Vagina (tissue), 2 donors: ENCODE measurements around the gene CXCR3. TPM values are rescaled to one million over a fixed set of nuclear protein-coding genes. Genes with fewer than 3 reads are reported as not detected.
"Not testable (repeated sequence)": the region's sequence is repeated elsewhere in the genome, so short reads cannot be mapped to it uniquely, and the experiment has no call there.

Experiments used
- DNase-seq, 2 donors: peaks; one replicate each; pipeline ENCODE4 v3.0.0-alpha.2; 2017; ENCODE audit errors: extremely low spot score in 2 of 2
- H3K27ac ChIP-seq: fragments of 200-600 bp; sonication (generic); one replicate; pipeline ENCODE4 v1.5.1; 2019
- H3K27me3 ChIP-seq: fragments of 200-600 bp; sonication (generic); one replicate; pipeline ENCODE4 v1.5.1; 2019
- H3K36me3 ChIP-seq, 2 donors: fragments of 200-600 bp; sonication (generic); one replicate each; pipeline ENCODE4 v1.5.1; 2017 to 2019
- H3K4me1 ChIP-seq: fragments of 200-600 bp; sonication (generic); one replicate; pipeline ENCODE4 v1.5.1; 2019
- H3K4me3 ChIP-seq, 2 donors: fragments of 200-600 bp; sonication (generic); 1 replicate in 1 of 2; 2 replicates in 1 of 2; pipeline ENCODE4 v1.5.1; 2016 to 2019
- H3K9me3 ChIP-seq: fragments of 200-600 bp; sonication (generic); one replicate; pipeline ENCODE4 v1.5.1; 2019
- CTCF ChIP-seq, 3 experiments: fragments of 450-650 bp in 2 of 3; fragments of 200-600 bp in 1 of 3; sonication (generic) in 1 of 3; IDR thresholded peaks; one replicate each; pipeline ENCODE4 v1.5.1; 2017 to 2019; ENCODE audit warnings: antibody characterized with exemption in 3 of 3, mild to moderate bottlenecking in 2 of 3, moderate library complexity in 2 of 3
- POLR2A ChIP-seq, 2 donors: fragments of 450-650 bp; IDR thresholded peaks; one replicate each; pipeline ENCODE4 v1.6.1; 2017; ENCODE audit warnings: antibody characterized with exemption in 2 of 2, mild to moderate bottlenecking in 2 of 2, moderate library complexity in 2 of 2
- POLR2AphosphoS5 ChIP-seq, 2 donors: sonication (generic); formaldehyde crosslinking; IDR thresholded peaks; one replicate each; pipeline ENCODE4 v1.9.0; 2017; ENCODE audit warnings: antibody characterized with exemption in 2 of 2, mild to moderate bottlenecking in 2 of 2, low read depth in 1 of 2; ENCODE audit not compliant: insufficient read depth in 1 of 2
- intact Hi-C: fragments of 100-400 bp; cut with DNase I; formaldehyde crosslinking; loops from one replicate; pipeline ENCODE4 v1.15.1; 2023
- total RNA-seq: library from RNA; depleted of rRNA; stranded (reverse); fragments of >200 nt; gene quantifications from one replicate; pipeline ENCODE4 v1.2.3, GENCODE V29; 2016

CXCR3 gene
- total RNA-seq, 1 donor from 2014 or later, result not detected

- TF ChIP-seq CTCF (IDR thresholded peaks at IDR 0.05) (no peak), POLR2AphosphoS5 (IDR thresholded peaks at IDR 0.05; ENCODE audit: insufficient read depth in 1 of 2, low read depth in 1 of 2) (no peak), POLR2A (IDR thresholded peaks at IDR 0.05) (no peak)
- Histone ChIP-seq H3K27me3 (no peaks in the 10 kb centered on the region), H3K4me3 (no peak overlapping the region), H3K4me1 (no peaks in the 10 kb centered on the region), H3K36me3 (peaks cover 0 to 38% of the 10 kb centered on the region in 2 donors), H3K9me3 (no peaks in the 10 kb centered on the region), H3K27ac (no peak overlapping the region)
- no peak for DNase-seq
- intact Hi-C loops, result no loop called here
Measured at GRCh38 chrX:71612256-71612655, 6.1 kb downstream of the CXCR3 start.

- H3K27me3 ChIP-seq, intact Hi-C loops, H3K9me3 ChIP-seq, H3K4me3 ChIP-seq, H3K27ac ChIP-seq, DNase-seq, H3K4me1 ChIP-seq: not testable (repeated sequence)
- peaks cover 0 to 38% of the 10 kb centered on the region in 2 donors for H3K36me3 ChIP-seq
Measured at GRCh38 chrX:71611736-71612135, 6.6 kb downstream of the CXCR3 start.

- Histone ChIP-seq H3K9me3 (no peaks in the 10 kb centered on the region), H3K4me3 (no peak overlapping the region), H3K27ac (no peak overlapping the region), H3K27me3 (no peaks in the 10 kb centered on the region), H3K36me3 (peaks cover 0 to 39% of the 10 kb centered on the region in 2 donors), H3K4me1 (no peaks in the 10 kb centered on the region)
- no peak for DNase-seq
- TF ChIP-seq POLR2A (IDR thresholded peaks at IDR 0.05), result no peak
- TF ChIP-seq CTCF (IDR thresholded peaks at IDR 0.05), result no peak
- no peak for TF ChIP-seq POLR2AphosphoS5 (IDR thresholded peaks at IDR 0.05; ENCODE audit: insufficient read depth in 1 of 2, low read depth in 1 of 2)
- intact Hi-C loops, result no loop called here
Measured at GRCh38 chrX:71609095-71609750, 9.1 kb downstream of the CXCR3 start.

- Histone ChIP-seq H3K27me3 (no peaks in the 10 kb centered on the region), H3K9me3 (no peaks in the 10 kb centered on the region), H3K27ac (no peak overlapping the region), H3K4me3 (no peak overlapping the region), H3K4me1 (no peaks in the 10 kb centered on the region), H3K36me3 (peaks cover 0 to 29% of the 10 kb centered on the region in 2 donors)
- no peak for TF ChIP-seq CTCF (IDR thresholded peaks at IDR 0.05)
- no peak for DNase-seq
- intact Hi-C loops, result no loop called here
Measured at GRCh38 chrX:71607488-71607887, 10.8 kb downstream of the CXCR3 start.

GRCh38 chrX:71606536-71607216, 11.6 kb downstream of the CXCR3 start:
- no peaks in the 10 kb centered on the region for H3K4me1 ChIP-seq
- no peak for TF ChIP-seq POLR2A (IDR thresholded peaks at IDR 0.05)
- TF ChIP-seq POLR2AphosphoS5 (IDR thresholded peaks at IDR 0.05; ENCODE audit: insufficient read depth in 1 of 2, low read depth in 1 of 2), result no peak
- no peak for TF ChIP-seq CTCF (IDR thresholded peaks at IDR 0.05)
- H3K27me3 ChIP-seq, result no peaks in the 10 kb centered on the region
- DNase-seq, result no peak
- no peaks in the 10 kb centered on the region for H3K9me3 ChIP-seq
- intact Hi-C loops, result no loop called here
- H3K4me3 ChIP-seq, result no peak overlapping the region
- H3K27ac ChIP-seq, result no peak overlapping the region
- H3K36me3 ChIP-seq, result peaks cover 0 to 23% of the 10 kb centered on the region in 2 donors
